ENCODE results near the gene ZDHHC14.
A peak's percentile ranks its signal among the peaks of the same experiment; 100 is the strongest.
"Not testable (repeated sequence)": the region's sequence is repeated elsewhere in the genome, so short reads cannot be mapped to it uniquely, and the experiment has no call there.

ZDHHC14 gene

DNA sequence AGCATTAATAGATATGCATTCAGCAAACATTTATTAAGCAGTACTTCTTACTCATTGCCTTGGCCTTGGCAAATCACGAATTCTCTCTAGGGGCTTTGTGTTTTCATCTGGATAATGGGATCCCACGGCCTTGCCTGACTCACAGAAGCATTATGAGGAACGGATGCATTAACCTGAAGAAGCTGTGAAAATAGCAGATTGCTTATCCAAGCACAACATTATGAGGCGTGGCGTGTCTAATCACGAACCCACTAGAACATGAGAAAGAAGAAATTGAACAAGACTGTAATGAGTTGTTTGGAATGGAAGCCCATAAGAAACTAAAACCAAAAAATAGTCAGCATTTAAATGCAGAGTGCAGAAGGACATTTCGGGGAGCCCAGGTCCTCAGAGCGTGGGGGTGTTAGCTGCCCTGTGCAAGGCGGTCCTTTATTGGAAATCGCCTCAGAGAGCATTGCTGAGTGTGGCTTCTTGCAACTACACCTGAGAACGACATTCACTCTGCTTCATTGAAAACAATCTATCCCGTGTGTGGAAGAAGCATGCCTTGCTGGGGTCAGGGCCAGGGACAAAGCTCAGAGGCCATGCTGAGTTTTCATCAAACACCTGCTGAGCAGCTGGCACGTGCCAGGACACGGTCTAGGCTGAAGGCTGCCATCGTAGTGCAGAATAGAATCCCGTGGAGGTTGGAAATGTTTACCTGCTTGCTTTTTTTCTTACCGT is 179.9 kb downstream of the ZDHHC14 start:
- Mint-ChIP-seq H3K36me3 (peaks cover 7% of the 10 kb centered on the region), H3K9me3 (no peaks in the 10 kb centered on the region), H3K4me3 (peak overlapping the region; percentile 58), H3K27me3 (no peaks in the 10 kb centered on the region), H3K4me1 (peaks cover 97% of the 10 kb centered on the region), H3K27ac (peak overlapping the region; percentile 89)
- ATAC-seq = no peak

DNA sequence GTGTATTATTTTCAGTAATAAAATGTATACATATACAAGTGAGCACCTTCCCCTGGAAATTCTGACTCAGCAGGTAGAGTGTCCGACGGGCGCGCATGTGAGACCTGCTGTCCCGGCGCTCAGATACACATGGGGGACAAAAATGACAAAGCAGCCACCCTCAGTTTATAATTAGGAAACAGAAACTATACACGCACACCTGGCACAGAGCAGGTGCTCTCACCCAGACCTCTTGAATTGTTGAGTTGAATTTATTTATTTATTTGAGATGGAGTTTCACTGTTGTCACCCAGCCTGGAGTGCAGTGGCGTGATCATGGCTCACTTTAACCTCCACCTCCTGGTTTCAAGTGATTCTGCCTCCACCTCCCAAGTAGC is 180.4 kb downstream of the ZDHHC14 start:
- peak overlapping the region; percentile 54 for H3K4me3 Mint-ChIP-seq
- ATAC-seq = peak; percentile 52
- no peaks in the 10 kb centered on the region for H3K27me3 Mint-ChIP-seq
- H3K27ac Mint-ChIP-seq = peak overlapping the region; percentile 89
- peaks cover 7% of the 10 kb centered on the region for H3K36me3 Mint-ChIP-seq
- H3K9me3 Mint-ChIP-seq = no peaks in the 10 kb centered on the region
- peaks cover 97% of the 10 kb centered on the region for H3K4me1 Mint-ChIP-seq

DNA sequence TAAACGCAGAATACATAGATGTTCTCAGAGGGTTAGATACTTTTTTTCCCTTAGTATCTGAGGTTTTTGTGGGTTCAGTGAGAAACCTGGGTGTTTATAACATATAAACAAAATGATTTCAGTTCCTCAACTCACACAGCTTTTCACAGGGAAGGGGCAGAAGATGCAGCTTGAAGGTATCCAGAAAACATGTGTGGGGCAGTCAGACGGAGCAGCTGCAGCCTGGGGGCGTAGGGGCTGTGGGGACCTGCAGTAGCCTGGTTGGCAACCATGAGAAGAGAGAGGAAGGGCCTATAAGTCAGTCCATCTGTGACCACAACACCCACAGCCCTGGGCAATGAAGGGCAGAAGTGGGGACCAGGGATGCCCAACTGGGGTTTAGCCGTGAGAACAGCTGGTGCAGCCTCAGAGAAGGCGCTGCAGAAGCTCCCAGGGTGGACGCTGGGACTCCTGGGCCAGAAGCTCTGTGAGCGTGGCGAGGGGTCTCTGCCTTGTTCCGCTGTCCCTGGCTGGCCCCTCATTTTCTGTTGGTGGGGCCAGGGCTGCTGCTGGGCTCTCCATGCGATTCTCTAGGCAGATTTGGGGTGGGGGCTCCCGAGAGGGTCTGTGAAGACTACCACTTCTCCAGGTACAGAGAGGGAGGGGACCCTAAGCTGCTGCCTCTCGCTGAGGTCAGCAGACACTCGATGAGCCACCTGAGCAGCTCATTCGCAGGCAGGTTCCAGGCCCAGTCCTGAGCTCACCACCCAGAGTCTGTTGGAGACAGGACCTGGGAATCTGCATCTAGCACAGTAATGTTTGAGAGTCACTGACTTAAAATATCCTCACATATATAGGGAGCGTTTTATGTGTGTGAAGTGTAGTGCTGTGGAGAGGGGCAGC is 181.2 kb downstream of the ZDHHC14 start:
- peak; percentile 83 for ATAC-seq
- Mint-ChIP-seq H3K4me3 (peak overlapping the region; percentile 54), H3K9me3 (no peaks in the 10 kb centered on the region), H3K36me3 (peaks cover 7% of the 10 kb centered on the region), H3K4me1 (peaks cover 93% of the 10 kb centered on the region), H3K27me3 (no peaks in the 10 kb centered on the region), H3K27ac (peak overlapping the region; percentile 89)

- peaks cover 7% of the 10 kb centered on the region for H3K36me3 Mint-ChIP-seq
- no peak for ATAC-seq
These were observed 182.0 kb downstream of the ZDHHC14 start for GRCh38 chr6:157562997-157563396.

GRCh38 chr6:157563611-157564284 is 182.8 kb downstream of the ZDHHC14 start:
- Mint-ChIP-seq H3K4me3 (peak overlapping the region; percentile 21), H3K36me3 (peaks cover 7% of the 10 kb centered on the region), H3K9me3 (no peaks in the 10 kb centered on the region), H3K27me3 (no peaks in the 10 kb centered on the region), H3K4me1 (peaks cover 77% of the 10 kb centered on the region), H3K27ac (peak overlapping the region; percentile 89)
- ATAC-seq = peak; percentile 87

More at GRCh38 chr6:157562997-157563396, 182.0 kb downstream of the ZDHHC14 start:
- Mint-ChIP-seq H3K4me3 (no peak overlapping the region), H3K27ac (peak overlapping the region; percentile 89), H3K4me1 (peaks cover 85% of the 10 kb centered on the region), H3K9me3 (no peaks in the 10 kb centered on the region), H3K27me3 (no peaks in the 10 kb centered on the region)

GRCh38 chr6:157568702-157569101 is 187.7 kb downstream of the ZDHHC14 start:
- no peak for ATAC-seq
- H3K36me3 Mint-ChIP-seq = peaks cover 11% of the 10 kb centered on the region
- H3K27ac Mint-ChIP-seq = no peak overlapping the region
- no peak overlapping the region for H3K4me3 Mint-ChIP-seq
- H3K27me3 Mint-ChIP-seq = no peaks in the 10 kb centered on the region
- H3K9me3 Mint-ChIP-seq = no peaks in the 10 kb centered on the region
- H3K4me1 Mint-ChIP-seq = peaks cover 56% of the 10 kb centered on the region

DNA sequence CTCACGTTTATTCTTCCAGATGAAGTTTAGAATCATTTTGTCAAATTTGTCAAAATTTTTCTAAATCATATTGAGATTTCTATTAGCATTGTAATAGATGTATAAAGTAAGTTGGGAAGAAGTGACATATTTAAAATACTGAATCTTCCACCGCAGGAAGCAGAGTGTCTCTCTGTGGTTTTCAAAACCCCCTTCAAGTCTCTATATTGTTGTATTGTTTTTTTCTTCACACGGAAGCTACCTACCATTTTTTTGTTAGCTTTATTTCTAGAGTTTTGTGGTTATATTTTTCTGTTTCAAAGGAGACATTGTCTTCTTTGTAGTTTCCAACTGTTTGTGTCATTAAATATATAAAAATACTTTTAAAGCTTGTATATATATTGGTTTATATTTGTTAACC is 188.6 kb downstream of the ZDHHC14 start:
- Mint-ChIP-seq H3K27ac (no peak overlapping the region), H3K4me3 (no peak overlapping the region), H3K9me3 (no peaks in the 10 kb centered on the region)

DNA sequence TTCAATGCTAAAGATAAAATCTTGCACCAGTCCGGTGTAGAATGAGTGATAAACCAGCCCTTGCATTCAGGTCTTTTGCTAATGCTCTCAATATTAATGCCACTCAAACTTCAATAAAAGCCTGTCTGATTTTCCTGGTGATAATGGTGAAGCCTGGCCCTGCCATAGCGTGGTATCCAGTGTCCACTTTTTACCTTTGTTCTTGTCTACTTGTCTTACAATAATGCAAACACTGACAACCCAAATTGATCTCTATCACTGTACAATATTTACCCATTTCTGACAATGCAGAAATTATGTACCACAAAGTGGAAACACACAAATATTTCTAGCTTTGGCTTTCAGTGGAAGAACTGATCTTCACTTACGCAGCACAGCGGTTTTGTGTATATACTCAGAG is 189.1 kb downstream of the ZDHHC14 start:
- peaks cover 53% of the 10 kb centered on the region for H3K4me1 Mint-ChIP-seq
- ATAC-seq = no peak
- no peak overlapping the region for H3K4me3 Mint-ChIP-seq
- H3K36me3 Mint-ChIP-seq = peaks cover 18% of the 10 kb centered on the region
- no peak overlapping the region for H3K27ac Mint-ChIP-seq
- no peaks in the 10 kb centered on the region for H3K9me3 Mint-ChIP-seq
- H3K27me3 Mint-ChIP-seq = no peaks in the 10 kb centered on the region

More for the DNA sequence above, 188.6 kb downstream of the ZDHHC14 start:
- Mint-ChIP-seq H3K36me3 (peaks cover 15% of the 10 kb centered on the region), H3K27me3 (no peaks in the 10 kb centered on the region), H3K4me1 (peaks cover 56% of the 10 kb centered on the region)
- ATAC-seq = peak; percentile 61

DNA sequence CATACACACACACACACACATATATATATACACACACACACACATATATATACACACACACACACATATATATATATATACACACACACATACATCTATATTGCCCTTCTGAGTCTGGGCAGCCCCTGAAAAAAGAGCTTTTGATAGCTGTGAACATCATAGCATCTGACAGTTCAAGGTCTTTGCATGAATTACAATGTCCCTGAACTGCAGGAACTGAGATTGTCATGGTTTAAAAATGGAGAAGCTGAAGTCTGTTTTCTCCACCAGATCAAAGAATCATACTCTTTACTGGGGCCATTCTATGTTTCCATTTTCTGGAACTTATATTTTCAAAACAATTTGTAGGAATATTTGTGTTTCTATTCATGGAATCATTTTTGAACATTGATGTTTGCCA is 189.8 kb downstream of the ZDHHC14 start:
- ATAC-seq = peak; percentile 67
- Mint-ChIP-seq H3K36me3 (peaks cover 24% of the 10 kb centered on the region), H3K9me3 (no peaks in the 10 kb centered on the region), H3K4me3 (peak overlapping the region; percentile 26), H3K27me3 (no peaks in the 10 kb centered on the region), H3K27ac (peak overlapping the region; percentile 58), H3K4me1 (peaks cover 53% of the 10 kb centered on the region)

DNA sequence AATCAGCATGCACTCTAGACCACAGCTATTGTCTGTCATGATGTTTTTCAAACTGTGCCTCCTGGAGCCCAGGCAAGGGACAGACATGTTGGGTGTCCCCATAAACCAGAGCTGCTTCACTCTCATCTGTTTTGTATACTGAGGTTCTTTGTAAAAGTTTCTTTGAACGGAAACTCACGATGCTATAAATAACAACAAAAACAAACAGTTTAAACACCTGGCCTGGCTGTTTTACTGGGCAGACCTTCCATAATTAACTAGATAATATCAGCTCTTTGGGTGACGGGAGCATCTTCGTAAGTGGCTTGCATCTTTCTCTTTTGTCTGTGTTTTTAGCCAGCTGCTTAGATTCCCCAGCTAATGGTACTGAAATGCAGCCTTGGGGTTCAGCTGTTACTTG is 190.3 kb downstream of the ZDHHC14 start:
- Mint-ChIP-seq H3K27ac (peak overlapping the region; percentile 58), H3K4me1 (peaks cover 52% of the 10 kb centered on the region), H3K27me3 (no peaks in the 10 kb centered on the region), H3K9me3 (no peaks in the 10 kb centered on the region), H3K36me3 (peaks cover 24% of the 10 kb centered on the region), H3K4me3 (peak overlapping the region; percentile 26)
- ATAC-seq = peak; percentile 64

DNA sequence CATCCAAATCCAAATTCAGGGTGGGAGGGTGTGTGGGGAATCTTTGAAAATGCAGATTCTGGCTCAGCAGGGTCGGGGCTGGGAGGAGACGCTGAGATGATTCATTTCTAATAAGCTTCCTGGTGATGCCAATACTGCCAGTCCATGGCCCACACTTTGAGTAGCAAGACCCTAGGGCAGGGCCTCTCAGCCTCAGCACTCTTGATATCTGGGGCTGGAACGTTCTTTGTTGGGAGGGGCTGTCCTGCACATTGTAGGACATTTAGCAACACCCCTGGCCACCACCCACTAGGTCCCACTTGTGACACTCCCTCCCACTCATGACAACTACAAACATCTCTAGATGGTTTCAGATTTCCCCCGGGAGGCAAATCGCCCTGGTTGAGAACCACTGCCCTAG is 191.0 kb downstream of the ZDHHC14 start:
- Mint-ChIP-seq H3K4me3 (peak overlapping the region; percentile 53), H3K36me3 (peaks cover 24% of the 10 kb centered on the region), H3K9me3 (no peaks in the 10 kb centered on the region), H3K4me1 (peaks cover 47% of the 10 kb centered on the region), H3K27me3 (no peaks in the 10 kb centered on the region), H3K27ac (peak overlapping the region; percentile 58)
- no peak for ATAC-seq

DNA sequence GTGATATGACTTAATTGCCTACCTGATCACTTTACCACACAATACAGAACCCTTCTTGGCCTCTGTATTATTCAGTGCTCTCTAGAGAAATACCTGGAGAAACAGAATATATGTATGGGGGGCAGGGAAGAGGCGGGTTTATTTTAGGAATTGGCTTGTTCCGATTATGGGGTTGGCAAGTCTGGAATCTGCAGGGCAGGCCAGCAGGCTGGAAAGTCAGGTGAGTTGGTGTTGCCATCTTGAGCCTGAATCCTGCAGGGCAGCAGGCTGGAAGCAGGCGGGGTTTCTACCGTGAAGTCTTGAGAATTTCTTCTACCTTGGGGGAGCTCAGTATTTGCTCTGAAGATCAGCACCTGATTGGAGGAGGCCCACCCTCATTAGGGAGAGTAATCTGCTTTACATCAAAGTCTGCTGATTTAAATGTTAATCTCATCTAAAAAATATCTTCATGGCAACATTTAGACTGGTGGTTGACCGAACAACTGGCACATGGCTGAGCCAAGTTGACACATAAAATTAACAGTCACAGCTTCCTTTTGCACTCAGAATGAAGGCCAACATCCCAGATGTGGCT is 193.9 kb downstream of the ZDHHC14 start:
- Mint-ChIP-seq H3K36me3 (peaks cover 38% of the 10 kb centered on the region), H3K4me3 (no peak overlapping the region), H3K27ac (peak overlapping the region; percentile 36), H3K9me3 (peaks cover 5% of the 10 kb centered on the region), H3K4me1 (peaks cover 56% of the 10 kb centered on the region), H3K27me3 (no peaks in the 10 kb centered on the region)
- no peak for ATAC-seq

DNA sequence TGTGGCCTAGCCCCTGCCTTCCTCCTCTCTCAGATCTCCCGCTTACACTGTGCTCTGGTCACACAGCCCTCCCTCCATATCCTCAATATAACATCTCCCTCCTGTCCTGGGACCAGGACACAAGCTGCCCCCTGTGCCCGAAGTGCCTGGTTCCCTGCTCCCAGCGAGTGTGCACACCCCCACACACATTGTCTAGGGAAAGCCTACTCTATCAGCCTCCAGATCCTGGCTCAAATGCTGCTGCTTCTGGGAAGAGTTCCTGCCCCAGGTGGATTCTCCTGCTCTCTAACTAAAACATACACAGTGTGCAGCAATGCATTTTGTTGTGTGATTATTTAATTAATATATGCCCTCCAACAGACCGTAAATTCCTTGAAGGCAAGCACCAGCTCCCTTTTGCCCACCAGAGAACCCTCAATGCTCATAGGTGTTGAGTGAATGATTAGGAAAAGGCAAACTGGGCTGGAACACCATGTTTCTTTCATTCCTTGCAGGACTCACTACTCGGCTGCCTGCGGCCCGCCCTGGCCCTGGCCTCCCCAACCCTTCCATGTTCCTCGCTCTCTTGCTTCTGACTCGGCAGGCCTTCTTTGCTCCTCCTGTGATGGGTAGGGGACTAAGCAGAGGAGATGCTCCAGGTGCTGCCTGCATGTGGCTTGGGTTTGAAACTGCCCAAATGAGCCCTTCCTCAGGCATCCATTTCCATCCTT is 194.6 kb downstream of the ZDHHC14 start:
- Mint-ChIP-seq H3K36me3 (peaks cover 43% of the 10 kb centered on the region), H3K9me3 (peaks cover 5% of the 10 kb centered on the region), H3K4me1 (peaks cover 57% of the 10 kb centered on the region), H3K27me3 (no peaks in the 10 kb centered on the region), H3K27ac (peak overlapping the region; percentile 36), H3K4me3 (no peak overlapping the region)
- no peak for ATAC-seq

- H3K27me3 Mint-ChIP-seq, H3K9me3 Mint-ChIP-seq, ATAC-seq, H3K27ac Mint-ChIP-seq, H3K4me3 Mint-ChIP-seq: not testable (repeated sequence)
- peaks cover 55% of the 10 kb centered on the region for H3K36me3 Mint-ChIP-seq
- H3K4me1 Mint-ChIP-seq = peaks cover 64% of the 10 kb centered on the region
These were observed 196.0 kb downstream of the ZDHHC14 start for GRCh38 chr6:157576991-157577390.

Data from stimulated activated memory B cell treated with anti-CD40 and anti-IgM and Interleukin-4, amounts not matched to agents 10 μg/mL and 1 μg/mL and 100 μg/mL, for 72 hours (primary cell).